GM18519 (cell line): ENCODE results near the gene PANX1.

ENCODE experiments used
- ATAC-seq: cut with Tn5 transposase; IDR thresholded peaks from one replicate; pipeline ENCODE4 v1.9.1; 2021; ENCODE audit warnings: mild to moderate bottlenecking, moderate library complexity; ENCODE audit not compliant: unreplicated experiment, low FRiP score

The PANX1 gene

GRCh38 chr11:94128291-94128745, 323 bp upstream of the PANX1 start:
- ATAC-seq: no peak

DNA sequence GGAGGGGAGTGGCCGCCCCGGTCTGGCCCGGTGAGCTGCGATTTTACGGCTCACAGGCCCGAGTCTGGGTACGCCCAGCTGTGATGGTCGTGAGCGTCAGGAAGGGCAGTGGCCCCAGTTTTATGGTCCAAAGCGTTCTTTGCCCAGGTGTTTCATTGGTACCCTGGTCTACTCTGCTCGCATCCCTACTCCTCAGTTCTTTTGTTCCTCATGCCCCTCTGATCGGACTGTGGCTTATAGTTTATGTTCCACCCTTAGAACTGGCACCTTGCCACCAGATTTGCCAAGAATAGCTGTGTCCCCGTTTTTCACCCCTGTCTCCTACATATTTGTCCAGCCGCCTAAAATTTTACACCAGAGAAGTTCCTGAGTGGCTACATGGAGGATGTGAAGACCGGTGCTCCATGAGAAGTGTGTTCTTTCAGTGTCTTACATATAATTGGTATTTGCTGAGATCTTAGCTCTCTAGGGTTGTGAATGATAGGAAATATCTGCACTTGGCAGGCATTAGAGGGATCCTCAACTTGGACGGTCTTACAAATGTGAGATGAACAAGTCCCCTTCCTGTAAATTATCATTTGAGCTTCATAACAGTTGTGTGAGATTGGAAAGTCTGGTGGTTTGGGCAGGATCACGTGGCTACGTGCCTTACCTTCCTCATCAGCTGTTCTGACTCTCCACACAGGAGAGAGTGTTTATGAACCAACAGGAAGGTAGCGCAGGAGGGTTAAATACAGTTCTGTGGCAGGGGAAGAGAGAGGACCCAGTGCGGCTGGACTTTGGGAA, 1.1 kb downstream of the PANX1 start:
- ATAC-seq: no peak

- ATAC-seq: no peak
Measured at GRCh38 chr11:94130298-94131046, 1.8 kb downstream of the PANX1 start.

GRCh38 chr11:94131047-94131717, 2.5 kb downstream of the PANX1 start:
- no peak for ATAC-seq

DNA sequence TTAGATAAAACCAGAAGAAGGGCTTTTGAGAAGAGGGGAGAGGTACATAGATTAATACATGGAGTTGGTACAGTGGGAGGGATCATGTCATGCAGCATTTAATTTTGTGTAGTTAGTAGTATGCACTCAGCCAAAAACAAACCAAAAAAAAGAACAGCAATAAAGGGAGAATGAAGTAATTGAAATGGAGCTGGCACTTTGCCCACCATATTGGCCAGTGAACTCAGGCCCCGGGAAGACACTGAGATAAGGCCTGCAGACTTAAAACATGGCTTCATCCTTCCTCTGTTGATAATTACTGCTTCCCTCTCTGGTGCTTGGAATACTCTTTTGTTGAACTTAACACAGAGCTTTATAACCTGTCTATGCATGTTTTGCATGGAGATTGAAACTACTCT, 3.1 kb downstream of the PANX1 start:
- no peak for ATAC-seq

- no peak for ATAC-seq
Measured at GRCh38 chr11:94132152-94132558, 3.5 kb downstream of the PANX1 start.

GRCh38 chr11:94132823-94133408, 4.3 kb downstream of the PANX1 start:
- no peak for ATAC-seq

- ATAC-seq: no peak
Measured at GRCh38 chr11:94133752-94134151, 5.1 kb downstream of the PANX1 start.

GRCh38 chr11:94134651-94135512, 6.2 kb downstream of the PANX1 start:
- ATAC-seq: peak; percentile 57

- ATAC-seq: no peak
Measured at GRCh38 chr11:94139416-94139815, 10.8 kb downstream of the PANX1 start.

DNA sequence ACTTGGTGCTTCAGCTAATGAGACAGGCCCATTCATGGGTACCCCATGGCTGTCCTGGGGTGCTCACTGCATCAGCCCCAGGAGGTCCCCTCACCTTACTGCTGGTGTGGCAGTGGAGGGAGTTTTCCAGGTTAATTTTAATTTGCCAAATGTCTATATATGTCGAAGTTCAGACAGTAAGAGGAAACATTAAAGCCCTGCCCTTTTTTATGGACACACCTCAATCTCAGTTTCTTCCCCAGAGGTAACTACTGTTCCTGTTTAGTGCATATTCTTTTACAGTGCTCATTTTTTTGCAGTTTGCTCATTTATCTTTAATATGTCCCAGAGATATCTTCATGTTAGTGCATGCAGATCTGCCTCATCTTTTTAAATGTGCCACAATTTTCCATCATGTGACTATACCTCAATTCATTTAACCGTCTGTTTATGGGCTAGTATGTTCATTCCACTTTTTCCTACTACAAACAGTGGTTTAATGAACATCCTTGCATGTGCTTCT, 11.6 kb downstream of the PANX1 start:
- no peak for ATAC-seq

DNA sequence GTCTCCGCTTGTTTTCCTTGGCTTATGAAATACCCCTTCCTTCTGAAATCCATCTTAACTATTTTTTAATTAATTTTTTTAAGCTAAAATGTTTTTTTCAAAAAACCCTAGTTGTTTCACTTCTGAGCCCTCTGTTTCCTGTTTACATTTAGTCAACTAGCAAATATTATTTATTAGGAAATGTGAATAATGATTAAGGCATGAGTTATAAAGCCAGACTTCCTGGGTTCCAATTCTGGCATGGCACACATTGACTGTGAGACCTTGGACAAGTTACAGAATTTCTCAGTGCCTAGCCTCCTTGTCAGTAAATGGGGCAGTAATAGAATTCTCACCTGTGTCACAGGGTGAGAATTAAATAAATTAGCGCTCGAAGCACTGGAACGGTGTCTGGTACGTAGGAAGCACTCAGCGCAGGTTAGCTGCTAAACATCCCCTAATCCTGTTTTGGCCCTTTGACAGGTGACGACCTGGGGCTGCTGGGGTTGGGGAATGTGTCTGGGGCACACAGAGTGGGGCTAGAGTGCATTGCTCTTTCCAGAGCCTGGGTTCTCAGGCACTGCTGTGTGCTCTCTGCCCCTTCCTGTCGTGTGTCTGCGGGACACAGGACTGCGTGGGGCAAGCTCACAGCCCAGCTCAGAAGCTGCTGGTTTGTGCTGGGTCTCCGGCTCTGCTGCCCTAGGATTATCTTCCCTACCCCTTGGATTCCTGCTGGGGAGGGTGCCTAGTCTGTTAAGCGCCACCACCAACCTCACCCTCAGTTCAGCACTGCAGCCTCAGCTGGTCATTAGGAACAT, 13.1 kb downstream of the PANX1 start:
- ATAC-seq: no peak

- ATAC-seq: no peak
Measured at GRCh38 chr11:94142308-94143281, 14.0 kb downstream of the PANX1 start.

DNA sequence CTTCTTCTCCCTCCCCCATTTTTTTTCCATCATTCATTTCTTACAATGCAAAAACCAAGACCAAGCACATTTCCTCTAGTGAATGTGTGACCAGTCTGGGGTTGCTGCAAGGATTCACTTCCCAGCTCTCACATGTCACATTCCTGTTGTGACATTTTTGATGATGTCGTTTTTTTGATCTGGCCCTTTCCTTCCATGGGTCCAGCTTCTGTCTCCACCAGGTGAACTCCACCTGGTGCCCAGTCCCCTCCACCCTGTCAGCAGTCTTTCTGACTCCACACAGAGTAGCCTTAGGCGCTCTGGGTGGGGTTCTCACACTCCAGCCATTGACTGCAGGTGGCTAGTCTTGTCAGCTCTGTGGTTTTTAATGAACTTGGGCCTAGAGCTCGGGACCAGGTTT, 15.6 kb downstream of the PANX1 start:
- no peak for ATAC-seq

GRCh38 chr11:94144664-94145063, 16.0 kb downstream of the PANX1 start:
- no peak for ATAC-seq

- ATAC-seq: no peak
Measured at GRCh38 chr11:94145431-94145830, 16.8 kb downstream of the PANX1 start.

GRCh38 chr11:94145916-94146315, 17.3 kb downstream of the PANX1 start:
- ATAC-seq: no peak

DNA sequence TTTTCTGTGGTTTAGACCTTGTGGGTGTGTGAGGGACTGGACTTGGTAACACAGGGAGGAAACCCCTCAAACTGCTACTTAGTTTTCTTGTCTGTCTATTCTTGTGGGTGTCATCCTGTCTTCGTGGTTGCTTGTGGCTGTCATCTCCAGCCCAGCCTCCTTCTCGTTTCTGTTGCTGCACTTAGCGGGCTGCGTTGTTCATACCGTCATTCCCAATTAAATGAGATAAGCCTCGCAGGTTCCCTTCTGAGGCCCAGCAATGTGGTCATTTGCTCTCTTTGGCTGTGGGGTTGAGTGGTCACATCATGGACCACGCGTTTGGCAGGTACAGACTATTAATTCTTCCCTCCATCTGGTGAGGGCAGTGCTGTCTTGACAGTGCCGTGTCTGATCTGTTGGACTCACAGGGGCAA, 18.8 kb downstream of the PANX1 start:
- no peak for ATAC-seq
